SH-SY5Y (cell line): ENCODE data around the gene NMNAT2.

Experiments used
- GATA2 ChIP-seq: IDR thresholded peaks from 2 replicates; pipeline ENCODE4 v1.6.1; 2011; ENCODE audit warnings: mild to moderate bottlenecking, low read depth, low read length
- GATA3 ChIP-seq: IDR thresholded peaks from 2 replicates; pipeline ENCODE4 v1.6.1; 2011; ENCODE audit warnings: low read depth, mild to moderate bottlenecking, low read length, moderate library complexity

DNA sequence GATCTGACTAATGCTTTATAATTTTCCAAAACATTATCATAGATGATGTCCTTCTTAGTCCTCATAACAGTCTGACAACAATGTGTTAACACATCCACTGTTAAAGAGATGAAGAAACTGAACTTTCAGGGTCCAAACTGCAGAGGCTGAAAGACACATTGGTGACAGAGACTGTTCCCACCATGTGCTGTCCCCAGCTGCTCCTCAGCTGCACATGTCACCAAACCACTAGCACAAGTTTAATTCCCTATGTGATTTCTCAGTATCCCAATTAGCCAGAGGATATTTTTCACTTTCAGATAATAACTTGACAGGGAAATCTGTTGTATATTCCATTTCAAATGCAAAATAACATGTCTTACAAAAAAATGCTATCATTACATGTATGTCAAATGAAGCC lies 207.5 kb downstream of the NMNAT2 start:
- TF ChIP-seq GATA2 (no peak), GATA3 (no peak)
